GM19455 (cell line): ENCODE measurements around the gene ISL1.

ENCODE experiments used
- ATAC-seq: cut with Tn5 transposase; IDR thresholded peaks from one replicate; pipeline ENCODE4 v1.9.1; 2021; ENCODE audit not compliant: unreplicated experiment

Gene ISL1

GRCh38 chr5:51383131-51384121 is at the start of gene ISL1:
Gene ISL1 (plus strand): TSS chr5:51383448. CDS start chr5:51383672, 224 bp downstream.
- no peak for ATAC-seq

GRCh38 chr5:51336878-51337277 is 46.4 kb upstream of the ISL1 start:
- ATAC-seq = no peak

DNA sequence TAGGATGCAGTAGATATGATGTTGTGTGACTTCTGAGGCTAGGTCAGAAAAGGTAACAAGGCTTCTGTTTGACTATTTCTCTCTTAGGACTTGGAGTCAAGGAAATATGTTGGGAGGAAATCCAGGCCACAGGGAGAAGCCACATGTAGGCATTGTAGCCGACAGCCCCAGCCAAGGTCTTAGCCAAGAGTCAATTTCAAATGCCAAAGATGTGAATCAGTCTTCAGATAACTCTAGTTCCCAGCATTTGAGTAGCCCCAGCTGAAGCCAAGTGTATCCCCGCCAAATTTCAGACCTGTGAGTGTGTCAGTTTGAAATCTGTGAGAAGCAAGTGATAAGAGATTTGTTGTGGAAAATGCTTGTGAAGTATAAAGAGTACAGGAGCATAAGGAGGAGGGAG is 38.1 kb upstream of the ISL1 start:
- ATAC-seq = no peak

DNA sequence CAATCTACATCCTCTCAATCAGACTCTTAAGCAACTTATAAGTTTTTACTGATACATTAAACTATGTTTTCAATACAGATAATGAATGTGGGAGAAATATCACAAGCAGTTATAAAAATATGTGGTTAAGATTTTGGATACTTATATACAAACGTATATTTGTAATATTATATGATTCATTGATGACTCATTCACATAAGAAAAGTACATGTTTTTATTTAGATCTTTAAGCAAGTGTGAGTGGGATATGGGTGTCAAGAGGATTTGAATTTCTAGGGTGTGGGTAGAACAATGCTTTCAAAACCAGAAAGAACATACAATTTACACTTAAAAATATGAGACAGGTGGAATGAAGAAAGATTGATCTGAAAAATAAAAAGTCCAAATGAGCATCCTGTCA is 36.1 kb upstream of the ISL1 start:
- ATAC-seq = no peak

GRCh38 chr5:51347704-51348103 is 35.5 kb upstream of the ISL1 start:
- ATAC-seq = no peak

- no peak for ATAC-seq
Measured at GRCh38 chr5:51371052-51371451, 12.2 kb upstream of the ISL1 start.

GRCh38 chr5:51373880-51374523 is 9.2 kb upstream of the ISL1 start:
- no peak for ATAC-seq

- no peak for ATAC-seq
Measured at GRCh38 chr5:51375084-51375483, 8.2 kb upstream of the ISL1 start.

DNA sequence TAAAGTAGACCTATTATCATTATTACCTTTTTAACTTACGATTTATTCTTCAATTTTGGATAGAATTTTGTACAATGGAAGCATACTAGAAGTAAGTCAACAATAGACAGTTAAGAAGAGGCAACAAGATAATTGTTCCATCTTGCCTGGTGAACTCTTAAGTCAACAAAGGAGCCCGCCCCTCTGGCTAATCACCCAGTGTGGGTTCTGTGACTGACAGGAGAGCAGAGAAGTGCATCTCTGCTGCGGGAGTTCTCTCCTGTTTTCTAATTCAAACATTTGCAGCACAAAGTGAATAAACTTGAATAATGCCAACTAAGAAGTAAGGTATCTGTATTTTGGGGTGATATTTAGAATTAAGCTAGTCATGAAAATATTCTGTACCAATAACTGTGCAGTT is 6.7 kb upstream of the ISL1 start:
- ATAC-seq = no peak

GRCh38 chr5:51377151-51378060 is 5.8 kb upstream of the ISL1 start:
- no peak for ATAC-seq

DNA sequence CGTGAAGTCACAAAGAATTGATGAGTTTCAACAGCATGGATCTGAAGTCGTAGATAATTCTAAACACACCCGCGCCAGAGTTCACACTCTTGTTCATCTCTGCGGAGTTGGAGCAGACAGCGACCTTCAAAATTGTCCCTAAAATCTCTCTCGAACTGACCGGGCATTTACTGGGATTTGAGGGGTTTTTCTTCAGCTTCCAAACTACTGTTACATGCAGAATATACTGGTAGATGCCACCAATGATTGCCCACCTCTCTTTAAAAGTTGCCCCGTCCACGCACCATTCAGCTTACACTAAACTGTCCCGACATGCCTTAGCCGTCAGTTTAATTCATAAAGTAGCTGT is 5.2 kb upstream of the ISL1 start:
- no peak for ATAC-seq

DNA sequence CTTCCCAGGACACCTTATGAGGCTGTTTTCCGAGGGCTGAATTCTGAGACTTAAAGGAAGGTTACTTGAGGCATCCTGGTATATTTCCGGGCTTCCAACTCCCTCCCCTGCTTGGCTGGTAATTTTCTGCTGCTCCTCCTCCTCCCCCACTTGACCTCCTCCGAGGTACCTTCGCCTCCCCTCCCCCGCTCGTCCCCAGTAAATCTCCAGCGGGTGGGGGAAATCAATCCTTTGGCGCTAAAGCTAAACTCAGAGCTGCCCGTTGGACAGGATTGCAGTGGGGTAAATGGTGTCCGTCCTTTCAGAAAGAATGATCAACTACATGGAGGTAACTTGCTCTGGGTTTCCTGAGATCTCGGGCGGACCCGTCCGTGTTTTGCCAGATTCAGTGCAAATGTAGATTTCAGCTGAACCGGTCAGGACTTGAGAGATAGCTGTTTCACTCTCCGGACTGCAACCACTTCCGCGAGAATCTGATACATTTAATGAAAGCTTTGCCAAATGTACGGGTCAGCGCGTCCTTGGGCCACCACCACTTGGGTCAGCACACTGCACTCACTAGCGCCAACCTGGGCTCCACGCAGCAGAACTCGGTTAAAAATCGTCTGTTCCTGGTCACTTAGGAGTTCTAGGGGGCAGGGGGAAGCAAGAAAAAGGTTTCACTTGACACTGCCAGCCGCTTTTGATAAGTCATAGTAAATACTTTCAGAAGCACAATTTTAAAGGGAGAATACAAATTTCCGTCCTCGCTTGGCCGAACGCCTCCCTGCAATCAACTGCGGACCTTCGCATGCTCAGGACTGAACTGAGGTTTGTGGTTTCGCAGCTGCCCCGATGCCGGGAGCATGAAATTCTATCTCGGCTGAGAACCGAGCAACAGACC is 4.6 kb upstream of the ISL1 start:
- no peak for ATAC-seq

DNA sequence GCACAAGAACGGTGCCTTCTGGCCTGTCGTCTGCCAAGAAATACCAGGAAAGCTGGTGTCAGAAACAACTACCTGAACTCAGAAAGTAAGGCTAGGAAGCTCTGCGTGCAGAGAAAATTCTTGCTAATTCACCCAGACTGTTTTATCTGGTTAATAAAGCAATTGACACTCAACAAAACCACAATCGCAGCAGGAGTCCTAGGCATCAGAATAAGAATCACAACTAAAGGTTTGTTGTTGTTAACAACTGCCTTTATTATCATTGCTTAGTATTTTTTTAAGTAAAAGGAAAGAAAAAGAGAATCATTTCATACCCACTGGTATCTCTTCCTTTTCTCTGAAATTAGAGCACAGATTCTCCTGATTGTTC is 3.9 kb upstream of the ISL1 start:
- no peak for ATAC-seq

GRCh38 chr5:51380603-51381207 is 2.5 kb upstream of the ISL1 start:
- no peak for ATAC-seq

DNA sequence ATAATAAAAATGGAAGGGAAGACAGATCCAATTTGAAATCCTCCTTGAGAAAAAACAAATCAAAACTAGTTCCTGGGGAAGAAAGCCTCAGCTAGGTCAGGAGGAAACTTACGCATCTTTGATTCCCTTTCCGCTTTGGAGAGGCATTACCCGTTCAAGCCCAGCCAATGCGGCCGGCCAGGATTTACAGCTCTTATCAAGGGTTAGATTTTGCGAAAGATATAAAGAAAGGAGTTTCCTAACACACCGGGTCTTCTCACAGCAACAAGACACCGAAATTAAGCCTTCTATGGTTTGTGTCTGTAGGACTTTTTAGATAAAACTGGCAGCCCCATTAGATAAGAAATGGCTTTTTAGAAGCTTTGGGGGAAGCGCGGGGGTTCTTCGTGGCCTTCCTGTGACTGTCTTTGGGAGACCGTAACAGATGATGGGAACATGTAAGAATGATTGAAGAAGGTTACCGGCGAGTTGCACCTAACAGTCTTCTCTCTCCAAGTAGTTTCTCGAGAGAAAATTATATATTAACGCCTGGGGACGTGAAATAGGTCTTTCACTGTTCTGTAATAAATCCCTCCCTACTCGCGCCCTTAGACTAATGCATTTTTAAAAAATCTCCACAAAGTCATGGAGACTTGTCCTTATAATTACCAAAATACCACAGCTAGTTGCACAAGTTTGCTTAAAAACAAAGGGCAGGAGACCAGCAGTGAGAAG is 1.3 kb upstream of the ISL1 start:
- ATAC-seq = no peak

DNA sequence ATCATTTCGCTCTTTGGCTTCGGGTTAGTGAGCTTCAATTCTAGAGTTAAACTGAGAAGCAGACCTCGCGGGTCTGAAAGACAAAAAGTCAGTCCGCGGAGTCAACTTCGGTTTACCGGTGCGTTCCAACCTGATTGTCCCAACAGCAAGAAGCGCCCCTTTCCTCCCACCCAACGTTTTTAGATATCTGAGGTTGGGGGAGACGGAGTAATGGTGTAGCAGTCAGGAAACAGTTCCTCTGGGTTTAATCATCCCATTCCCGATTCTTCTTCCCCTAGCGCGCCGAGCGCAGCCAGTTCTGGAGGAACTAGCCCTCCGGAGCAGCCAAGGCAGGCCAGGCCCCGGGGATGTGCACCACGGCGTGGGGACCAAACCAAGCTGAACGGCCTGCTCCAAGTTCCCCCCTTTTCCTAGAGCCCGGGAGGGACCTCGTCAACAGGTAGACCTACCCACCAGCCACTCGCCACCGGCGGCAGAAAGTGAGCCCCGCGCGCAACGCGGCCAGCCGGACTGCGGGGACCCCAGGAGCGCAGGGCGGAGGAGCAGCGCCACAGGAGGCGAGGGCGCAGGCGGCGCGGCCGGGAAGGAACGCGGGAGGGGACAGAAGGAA is 622 bp upstream of the ISL1 start:
- ATAC-seq = no peak

GRCh38 chr5:51384281-51384840 is 1.1 kb downstream of the ISL1 start:
- no peak for ATAC-seq

- ATAC-seq = no peak
Measured at GRCh38 chr5:51385216-51385615, 2.0 kb downstream of the ISL1 start.
